ENCODE data around the gene SLC5A10. TPM values are rescaled to one million over a fixed set of nuclear protein-coding genes. Genes with fewer than 3 reads are reported as not detected.

The SLC5A10 gene
- total RNA-seq, 4 donors from 2014 or later = 0.40 to 0.76 (median 0.53) TPM; not detected in 1

- DNase-seq = no peak
Observed at GRCh38 chr17:18968345-18968744, 16.4 kb downstream of the SLC5A10 start.

GRCh38 chr17:18968945-18969887 lies 17.3 kb downstream of the SLC5A10 start:
- no peaks in the 10 kb centered on the region for H3K27me3 ChIP-seq
- peak overlapping the region; percentile 66 to 88 (median 82) for H3K27ac ChIP-seq
- peaks cover 8 to 40% (median 33%) of the 10 kb centered on the region in 3 donors for H3K36me3 ChIP-seq
- TF ChIP-seq CTCF (IDR thresholded peaks at IDR 0.05) = no peak
- no peak for TF ChIP-seq POLR2A (IDR thresholded peaks at IDR 0.05)
- DNase-seq = no peak
- no peak overlapping the region for H3K4me3 ChIP-seq
- intact Hi-C loops (cut with DNase I) = no loop called here
- H3K9me3 ChIP-seq = no peaks in the 10 kb centered on the region
- peaks cover 24 to 51% (median 31%) of the 10 kb centered on the region in 3 donors for H3K4me1 ChIP-seq
- WGBS, 2 donors = 47 to 72% methylated on average over 5 to 10 of the region's 23 CpGs

More at GRCh38 chr17:18968345-18968744, 16.4 kb downstream of the SLC5A10 start:
- 60% methylated on average over 2 of the region's 4 CpGs; no CpG with 5 or more reads in 1 of the 2 donors for WGBS, 2 donors
- H3K4me3 ChIP-seq = no peak overlapping the region
- intact Hi-C loops (cut with DNase I) = no loop called here
- H3K4me1 ChIP-seq = peaks cover 24 to 47% (median 31%) of the 10 kb centered on the region in 3 donors
- peak overlapping the region; percentile 66 to 88 (median 82) for H3K27ac ChIP-seq
- TF ChIP-seq CTCF (IDR thresholded peaks at IDR 0.05) = no peak
- TF ChIP-seq POLR2A (IDR thresholded peaks at IDR 0.05) = no peak
- H3K9me3 ChIP-seq = no peaks in the 10 kb centered on the region
- peaks cover 8 to 33% (median 33%) of the 10 kb centered on the region in 3 donors for H3K36me3 ChIP-seq
- H3K27me3 ChIP-seq = no peaks in the 10 kb centered on the region

GRCh38 chr17:18970582-18971480 lies 18.9 kb downstream of the SLC5A10 start:
- H3K4me3 ChIP-seq = no peak overlapping the region
- intact Hi-C loops (cut with DNase I) = no loop called here
- TF ChIP-seq POLR2A (IDR thresholded peaks at IDR 0.05) = no peak
- H3K27ac ChIP-seq = peak overlapping the region; percentile 66 to 88 (median 82)
- no peaks in the 10 kb centered on the region for H3K9me3 ChIP-seq
- no peak for DNase-seq
- WGBS, 2 donors = 60 to 90% methylated on average over 1 to 17 of the region's 28 CpGs
- H3K36me3 ChIP-seq = peaks cover 8 to 56% (median 33%) of the 10 kb centered on the region in 3 donors
- H3K4me1 ChIP-seq = peaks cover 24 to 62% (median 31%) of the 10 kb centered on the region in 3 donors
- no peaks in the 10 kb centered on the region for H3K27me3 ChIP-seq

- Histone ChIP-seq H3K27ac (peak overlapping the region in 2 of 4 donors; percentile 4 to 57), H3K4me1 (peaks cover 24 to 62% (median 31%) of the 10 kb centered on the region in 3 donors), H3K27me3 (no peaks in the 10 kb centered on the region), H3K9me3 (no peaks in the 10 kb centered on the region), H3K36me3 (peaks cover 8 to 63% (median 37%) of the 10 kb centered on the region in 3 donors), H3K4me3 (no peak overlapping the region)
- intact Hi-C loops (cut with DNase I) = no loop called here
- DNase-seq = no peak
- WGBS, 2 donors = 83 to 84% methylated on average over 3 to 5 of the region's 7 CpGs
- TF ChIP-seq CTCF (IDR thresholded peaks at IDR 0.05) = no peak
- no peak for TF ChIP-seq POLR2A (IDR thresholded peaks at IDR 0.05)
Observed at GRCh38 chr17:18971801-18972200, 19.8 kb downstream of the SLC5A10 start.

GRCh38 chr17:18974407-18975149 lies 22.6 kb downstream of the SLC5A10 start:
- no CpG with 5 or more reads among the region's 10 CpGs for WGBS, 2 donors
- Histone ChIP-seq H3K36me3 (peaks cover 20 to 91% (median 34%) of the 10 kb centered on the region in 3 donors), H3K27me3 (no peaks in the 10 kb centered on the region), H3K4me3 (no peak overlapping the region), H3K27ac (peak overlapping the region; percentile 36 to 82 (median 70)), H3K9me3 (no peaks in the 10 kb centered on the region), H3K4me1 (peaks cover 6 to 50% (median 14%) of the 10 kb centered on the region in 3 donors)
- no peak for DNase-seq
- intact Hi-C loops (cut with DNase I) = no loop called here
- TF ChIP-seq POLR2A (IDR thresholded peaks at IDR 0.05) (no peak), CTCF (IDR thresholded peaks at IDR 0.05) (peak in 1 of 6 experiments; percentile 23)

All from esophagus squamous epithelium (tissue), 5 donors.